Vagina (tissue), 2 donors: ENCODE measurements around the gene SWI5.

ENCODE experiments used
- POLR2A ChIP-seq, 2 donors: fragments of 450-650 bp; IDR thresholded peaks; one replicate each; pipeline ENCODE4 v1.6.1; 2017; ENCODE audit warnings: antibody characterized with exemption in 2 of 2, mild to moderate bottlenecking in 2 of 2, moderate library complexity in 2 of 2
- POLR2AphosphoS5 ChIP-seq, 2 donors: sonication (generic); formaldehyde crosslinking; IDR thresholded peaks; one replicate each; pipeline ENCODE4 v1.9.0; 2017; ENCODE audit warnings: antibody characterized with exemption in 2 of 2, mild to moderate bottlenecking in 2 of 2, low read depth in 1 of 2; ENCODE audit not compliant: insufficient read depth in 1 of 2
- TF ChIP-seq, protein P1 (sequence below), 3 experiments: fragments of 450-650 bp in 2 of 3; fragments of 200-600 bp in 1 of 3; sonication (generic) in 1 of 3; IDR thresholded peaks; one replicate each; pipeline ENCODE4 v1.5.1; 2017 to 2019; ENCODE audit warnings: antibody characterized with exemption in 3 of 3, mild to moderate bottlenecking in 2 of 3, moderate library complexity in 2 of 3

DNA sequence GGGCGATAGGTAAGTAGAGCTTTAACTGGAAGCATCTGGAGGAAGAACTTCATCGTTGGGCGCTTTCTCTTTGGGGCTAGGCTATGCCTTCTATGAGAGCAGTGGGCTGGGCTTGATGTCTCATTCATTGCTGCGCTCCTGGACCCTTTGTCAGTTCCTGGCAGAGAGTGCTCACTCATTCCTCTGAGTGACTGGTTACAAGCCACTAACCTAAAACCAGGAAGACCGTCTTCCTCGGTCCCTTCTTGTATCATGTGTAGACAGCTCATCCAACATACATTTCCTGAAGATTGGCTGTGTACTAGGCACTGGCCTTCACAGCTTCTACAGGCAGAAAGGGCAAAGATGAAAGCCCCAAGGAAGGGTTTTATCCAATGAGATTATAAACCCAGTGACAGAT, 6.4 kb downstream of the SWI5 start:
- TF ChIP-seq, protein P1, sequence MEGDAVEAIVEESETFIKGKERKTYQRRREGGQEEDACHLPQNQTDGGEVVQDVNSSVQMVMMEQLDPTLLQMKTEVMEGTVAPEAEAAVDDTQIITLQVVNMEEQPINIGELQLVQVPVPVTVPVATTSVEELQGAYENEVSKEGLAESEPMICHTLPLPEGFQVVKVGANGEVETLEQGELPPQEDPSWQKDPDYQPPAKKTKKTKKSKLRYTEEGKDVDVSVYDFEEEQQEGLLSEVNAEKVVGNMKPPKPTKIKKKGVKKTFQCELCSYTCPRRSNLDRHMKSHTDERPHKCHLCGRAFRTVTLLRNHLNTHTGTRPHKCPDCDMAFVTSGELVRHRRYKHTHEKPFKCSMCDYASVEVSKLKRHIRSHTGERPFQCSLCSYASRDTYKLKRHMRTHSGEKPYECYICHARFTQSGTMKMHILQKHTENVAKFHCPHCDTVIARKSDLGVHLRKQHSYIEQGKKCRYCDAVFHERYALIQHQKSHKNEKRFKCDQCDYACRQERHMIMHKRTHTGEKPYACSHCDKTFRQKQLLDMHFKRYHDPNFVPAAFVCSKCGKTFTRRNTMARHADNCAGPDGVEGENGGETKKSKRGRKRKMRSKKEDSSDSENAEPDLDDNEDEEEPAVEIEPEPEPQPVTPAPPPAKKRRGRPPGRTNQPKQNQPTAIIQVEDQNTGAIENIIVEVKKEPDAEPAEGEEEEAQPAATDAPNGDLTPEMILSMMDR (IDR thresholded peaks at IDR 0.05), result no peak
- TF ChIP-seq POLR2A (IDR thresholded peaks at IDR 0.05), result no peak
- TF ChIP-seq POLR2AphosphoS5 (IDR thresholded peaks at IDR 0.05; ENCODE audit: insufficient read depth in 1 of 2, low read depth in 1 of 2), result no peak
